Activated CD4-positive, CD25-positive, alpha-beta regulatory T cell (primary cell): ENCODE results near the gene CACFD1.

Experiments used
- DNase-seq, 4 experiments: peaks; one replicate each; lab custom pipeline; 2025; lab: John Stamatoyannopoulos, UW

Gene CACFD1

GRCh38 chr9:133464638-133465037 is 4.9 kb downstream of the CACFD1 start:
- DNase-seq, result no peak

GRCh38 chr9:133465984-133466383 is 6.2 kb downstream of the CACFD1 start:
- DNase-seq, result no peak

- no peak for DNase-seq
Observed at GRCh38 chr9:133467101-133467500, 7.3 kb downstream of the CACFD1 start.

GRCh38 chr9:133468374-133468773 is 8.6 kb downstream of the CACFD1 start:
- DNase-seq, result no peak

GRCh38 chr9:133468777-133469421 is 9.1 kb downstream of the CACFD1 start:
- no peak for DNase-seq

GRCh38 chr9:133470427-133470924 is 10.7 kb downstream of the CACFD1 start:
- DNase-seq, result no peak

- no peak for DNase-seq
Observed at GRCh38 chr9:133470988-133471387, 11.2 kb downstream of the CACFD1 start.

GRCh38 chr9:133471551-133472276 is 11.9 kb downstream of the CACFD1 start:
- DNase-seq, result no peak

GRCh38 chr9:133472277-133472645 is 12.5 kb downstream of the CACFD1 start:
- no peak for DNase-seq

- no peak for DNase-seq
Observed at GRCh38 chr9:133472753-133473378, 13.1 kb downstream of the CACFD1 start.

GRCh38 chr9:133473743-133474142 is 14.0 kb downstream of the CACFD1 start:
- DNase-seq, result no peak

GRCh38 chr9:133474215-133474614 is 14.4 kb downstream of the CACFD1 start:
- DNase-seq, result no peak

- DNase-seq, result no peak
Observed at GRCh38 chr9:133474853-133475252, 15.1 kb downstream of the CACFD1 start.

GRCh38 chr9:133475292-133476012 is 15.7 kb downstream of the CACFD1 start:
- DNase-seq, result no peak

- no peak for DNase-seq
Observed at GRCh38 chr9:133476036-133476931, 16.5 kb downstream of the CACFD1 start.

GRCh38 chr9:133476941-133477340 is 17.2 kb downstream of the CACFD1 start:
- no peak for DNase-seq

GRCh38 chr9:133477461-133477860 is 17.7 kb downstream of the CACFD1 start:
- no peak for DNase-seq

- no peak for DNase-seq
Observed at GRCh38 chr9:133477992-133478850, 18.4 kb downstream of the CACFD1 start.

- DNase-seq, result peak; percentile 52 to 65 (median 64)
Observed at GRCh38 chr9:133478851-133479711, 19.3 kb downstream of the CACFD1 start, which contains the start of gene SLC2A6. SLC2A6 (minus strand) TSS chr9:133479099; CDS start chr9:133479059, 40 bp downstream.
